GM12878 (cell line): ENCODE data around the gene TNNT1. TPM values are rescaled to one million over a fixed set of nuclear protein-coding genes. Genes with fewer than 3 reads are reported as not detected.

Experiments used
- ATAC-seq: fragments of 200-7000 bp; cut with Tn5 transposase; 3 replicates; pipeline ENCODE4 v1.9.1; 2020; ENCODE audit warnings: mild to moderate bottlenecking, moderate library complexity
- BruUV-seq: library from RNA; stranded (reverse); fragments of 400-500 nt; replicated peaks from 2 replicates; lab custom pipeline; 2021; lab: Mats Ljungman, UMichigan
- CTCF ChIA-PET: fragments of 300-600 bp; sonication (Branson Sonifier 250); formaldehyde crosslinking; extraction: SDS; loops from one replicate; lab custom pipeline; 2021; ENCODE audit warnings: inconsistent platforms; lab: Yijun Ruan, JAX
- POLR2A ChIA-PET: fragments of 350-600 bp; formaldehyde crosslinking; extraction: SDS; loops from one replicate; lab custom pipeline; 2021; ENCODE audit warnings: inconsistent platforms; lab: Charles Lee
- RAD21 ChIA-PET: fragments of 300-600 bp; sonication (Branson Sonifier 250); formaldehyde crosslinking; loops from one replicate; lab custom pipeline; 2023; ENCODE audit warnings: antibody characterized with exemption; ENCODE audit not compliant: unreplicated experiment; lab: Charles Lee
- SMC1A ChIA-PET: fragments of 300-600 bp; sonication (Branson Sonifier 250); formaldehyde crosslinking; loops from one replicate; lab custom pipeline; 2023; ENCODE audit not compliant: unreplicated experiment, uncharacterized antibody; lab: Charles Lee
- DNase-seq: peaks from one replicate; pipeline ENCODE4 v3.0.0-alpha.2; 2011; ENCODE audit warnings: low read depth, low spot score
- FAIRE-seq: peaks from 3 replicates; lab custom pipeline; 2011; peaks lifted over from hg19 to GRCh38; lab: Jason Lieb, UNC
- H2AFZ ChIP-seq: 2 replicates; pipeline ENCODE4 v1.6.0; 2011; ENCODE audit warnings: low read depth, low read length, control low read depth; ENCODE audit not compliant: control insufficient read depth
- H3K27ac ChIP-seq: 2 replicates; pipeline ENCODE4 v1.5.1; 2011; ENCODE audit warnings: control low read depth; ENCODE audit not compliant: control insufficient read depth, insufficient read depth
- H3K27me3 ChIP-seq, 2 experiments: replicated peaks in 1 of 2; 2 replicates each; pipeline versions ENCODE4 v1.6.0 to v1.6.1; 2011; ENCODE audit warnings: low read length in 1 of 2; ENCODE audit not compliant: control insufficient read depth in 2 of 2, insufficient read depth in 2 of 2
- H3K36me3 ChIP-seq, 2 experiments: 2 replicates each; pipeline ENCODE4 v1.5.1; 2011; ENCODE audit warnings: low read length in 1 of 2; ENCODE audit not compliant: control insufficient read depth in 2 of 2, insufficient read depth in 2 of 2
- H3K4me1 ChIP-seq: 2 replicates; pipeline ENCODE4 v1.6.1; 2011; ENCODE audit warnings: mild to moderate bottlenecking, low read length, moderate library complexity, mixed read lengths; ENCODE audit not compliant: control insufficient read depth, insufficient read depth
- H3K4me2 ChIP-seq: 2 replicates; pipeline ENCODE4 v1.6.0; 2011; ENCODE audit warnings: control low read depth; ENCODE audit not compliant: control insufficient read depth, insufficient read depth
- H3K4me3 ChIP-seq: fragments of 200-600 bp; sonication (generic); 2 replicates; pipeline ENCODE4 v1.5.1; 2016
- H3K79me2 ChIP-seq: 2 replicates; pipeline ENCODE4 v1.6.0; 2011; ENCODE audit warnings: low read length; ENCODE audit not compliant: control insufficient read depth, insufficient read depth
- H3K9ac ChIP-seq: 2 replicates; pipeline ENCODE4 v1.8.0; 2011; ENCODE audit warnings: low read length, control low read depth, mixed read lengths; ENCODE audit not compliant: control insufficient read depth, insufficient read depth
- H3K9me3 ChIP-seq: replicated peaks from 3 replicates; pipeline ENCODE4 v1.5.1; 2011; ENCODE audit warnings: mild to moderate bottlenecking, low read length; ENCODE audit not compliant: control insufficient read depth, insufficient read depth
- H4K20me1 ChIP-seq: 2 replicates; pipeline ENCODE4 v1.6.0; 2011; ENCODE audit not compliant: control insufficient read depth, insufficient read depth
- BCL3 ChIP-seq: IDR thresholded peaks from 2 replicates; pipeline ENCODE4 v1.6.1; 2011; ENCODE audit warnings: borderline replicate concordance, low read depth, mild to moderate bottlenecking, moderate library complexity, low read length; ENCODE audit not compliant: insufficient read depth, poor library complexity, severe bottlenecking
- BMI1 ChIP-seq: fragments of 450-650 bp; IDR thresholded peaks from 2 replicates; pipeline ENCODE4 v1.6.1; 2016; ENCODE audit warnings: mild to moderate bottlenecking, moderate library complexity, borderline replicate concordance
- CHD1 ChIP-seq: IDR thresholded peaks from 2 replicates; pipeline ENCODE4 v1.6.1; 2012; ENCODE audit warnings: low read depth, low read length, improper control_type of control experiment
- ESRRA ChIP-seq: IDR thresholded peaks from 2 replicates; pipeline ENCODE4 v1.6.1; 2012; ENCODE audit warnings: mild to moderate bottlenecking, low read length, improper control_type of control experiment
- FOXM1 ChIP-seq: IDR thresholded peaks from 2 replicates; pipeline ENCODE4 v1.6.1; 2012; ENCODE audit warnings: low read depth, mild to moderate bottlenecking, inconsistent platforms, low read length, moderate library complexity
- GATAD2B ChIP-seq: fragments of 450-650 bp; conservative IDR thresholded peaks from 2 replicates; pipeline ENCODE4 v1.6.1; 2017; ENCODE audit warnings: low read depth, mild to moderate bottlenecking, moderate library complexity
- MXI1 ChIP-seq: fragments of 150-350 bp; IDR thresholded peaks from 2 replicates; pipeline ENCODE4 v1.6.1; 2011; ENCODE audit warnings: low read depth, mild to moderate bottlenecking, inconsistent platforms, low read length, improper control_type of control experiment
- RCOR1 ChIP-seq: conservative IDR thresholded peaks from 2 replicates; pipeline ENCODE4 v1.6.1; 2012; ENCODE audit warnings: low read depth, low read length, improper control_type of control experiment
- TARDBP ChIP-seq: IDR thresholded peaks from 2 replicates; pipeline ENCODE4 v1.6.1; 2016; ENCODE audit warnings: borderline replicate concordance
- TCF12 ChIP-seq: IDR thresholded peaks from 2 replicates; pipeline ENCODE4 v1.6.1; 2011; ENCODE audit warnings: low read depth, mild to moderate bottlenecking, low read length
- ZBTB33 ChIP-seq: fragments of 450-650 bp; IDR thresholded peaks from 2 replicates; pipeline ENCODE4 v1.6.1; 2017; ENCODE audit warnings: mild to moderate bottlenecking
- ZSCAN29 ChIP-seq: fragments of 450-650 bp; IDR thresholded peaks from 2 replicates; pipeline ENCODE4 v1.6.1; 2017; ENCODE audit warnings: mild to moderate bottlenecking, moderate library complexity
- WGBS: methylation state at CpG from one replicate; pipeline ENCODE4 v1.1.6; 2016; ENCODE audit warnings: low lambda C conversion rate; ENCODE audit not compliant: insufficient replicate concordance, insufficient coverage; ENCODE audit errors: missing lambda C conversion rate; 5-methylcytosine and 5-hydroxymethylcytosine counted together
- in situ Hi-C: fragments of 300-500 bp; cut with MboI; formaldehyde crosslinking; loops from 9 replicates; pipeline ENCODE4 v1.14.3; 2018; ENCODE audit warnings: mixed read lengths
- intact Hi-C: fragments of 100-400 bp; cut with micrococcal nuclease; formaldehyde crosslinking; loops from one replicate; pipeline ENCODE4 v1.14.2; 2022; ENCODE audit not compliant: unreplicated experiment
- polyA plus RNA-seq, 11 experiments: library from polyadenylated mRNA; depleted of rRNA in 4 of 11; unstranded in 6 of 11; stranded (reverse) in 5 of 11; fragments of >200 nt; fragmentation: Nextera tagmentation in 4 of 11; fragmentation: Illumina TruSeq in 1 of 11; extraction: Ambion mirVana in 4 of 11; extraction: Trizol in 1 of 11; gene quantifications; 1 replicate in 1 of 11; 2 replicates in 10 of 11; pipeline versions ENCODE4 v1.2.1 to v1.2.3, GENCODE V29; 2011 to 2016; ENCODE audit warnings: inconsistent platforms in 2 of 11, missing spikeins in 2 of 11, low read depth in 1 of 11
- total RNA-seq, 4 experiments: library from RNA; depleted of rRNA in 3 of 4; stranded (reverse); fragments of >200 nt in 3 of 4; fragmentation: Illumina TruSeq in 1 of 4; extraction: Trizol in 1 of 4; gene quantifications; 2 replicates each; pipeline versions ENCODE4 v1.2.1 to v1.2.3, GENCODE V29; 2013 to 2021

TNNT1 gene
- total and polyA plus RNA-seq, 10 of the 15 experiments (the other 5 are each of a cell fraction or from before 2014, with no cell fraction given), result 0.26 to 0.62 (median 0.37) TPM; not detected in 7

- no peaks in the 10 kb centered on the region for H3K27me3 ChIP-seq
- RAD21 ChIA-PET, result no interaction called here
- intact Hi-C loops (no loop called here), in situ Hi-C loops (no loop called here)
- POLR2A ChIA-PET, result no interaction called here
- H3K36me3 ChIP-seq, result no peaks in the 10 kb centered on the region
- no peak overlapping the region for H3K27ac ChIP-seq
- no peak for TF ChIP-seq MXI1
- no peak for TF ChIP-seq TCF12
- TF ChIP-seq GATAD2B, result no peak
- TF ChIP-seq ESRRA, result no peak
- TF ChIP-seq FOXM1, result no peak
- TF ChIP-seq RCOR1, result no peak
- TF ChIP-seq BMI1, result no peak
- TF ChIP-seq ZBTB33, result no peak
- TF ChIP-seq TARDBP, result no peak
- TF ChIP-seq CHD1, result no peak
- no peak for TF ChIP-seq ZSCAN29
- TF ChIP-seq BCL3, result no peak
- DNase-seq (no peak), FAIRE-seq (no peak), ATAC-seq (no peak)
- SMC1A ChIA-PET, result no interaction called here
- peaks cover 13% of the 10 kb centered on the region for H3K4me1 ChIP-seq
- no peak overlapping the region for H3K9ac ChIP-seq
- CTCF ChIA-PET, result no interaction called here
- H3K4me3 ChIP-seq, result no peak overlapping the region
- H4K20me1 ChIP-seq, result no peaks in the 10 kb centered on the region
- BruUV-seq, result no TSS peak
- no peak overlapping the region for H3K4me2 ChIP-seq
- H2AFZ ChIP-seq, result no peak overlapping the region
- no peaks in the 10 kb centered on the region for H3K9me3 ChIP-seq
- no peaks in the 10 kb centered on the region for H3K79me2 ChIP-seq
- 52% methylated on average over 7 of the region's 9 CpGs for WGBS
Measured at GRCh38 chr19:55137915-55138314, 11.1 kb downstream of the TNNT1 start.
